GM18526 (cell line): ENCODE measurements around the gene SLC4A1AP.

Source experiments
- POLR2A ChIP-seq: IDR thresholded peaks from 3 replicates; pipeline ENCODE4 v1.6.1; 2011; ENCODE audit not compliant: insufficient read length; ENCODE audit errors: extremely low read depth

SLC4A1AP gene

GRCh38 chr2:27683390-27684071 is 19.8 kb downstream of the SLC4A1AP start:
- TF ChIP-seq POLR2A = no peak

- no peak for TF ChIP-seq POLR2A
Measured at GRCh38 chr2:27685577-27685976, 21.9 kb downstream of the SLC4A1AP start.

GRCh38 chr2:27687232-27687631 is 23.5 kb downstream of the SLC4A1AP start:
- TF ChIP-seq POLR2A = no peak

- TF ChIP-seq POLR2A = no peak
Measured at GRCh38 chr2:27689424-27689823, 25.7 kb downstream of the SLC4A1AP start.

GRCh38 chr2:27690052-27690451 is 26.4 kb downstream of the SLC4A1AP start:
- TF ChIP-seq POLR2A = no peak

GRCh38 chr2:27697660-27698059 is 34.0 kb downstream of the SLC4A1AP start:
- no peak for TF ChIP-seq POLR2A

- no peak for TF ChIP-seq POLR2A
Measured at GRCh38 chr2:27701676-27702075, 38.0 kb downstream of the SLC4A1AP start.

- no peak for TF ChIP-seq POLR2A
Measured at GRCh38 chr2:27702302-27702701, 38.6 kb downstream of the SLC4A1AP start.

GRCh38 chr2:27703638-27704341 is 40.1 kb downstream of the SLC4A1AP start:
- no peak for TF ChIP-seq POLR2A

GRCh38 chr2:27704342-27704876 is 40.7 kb downstream of the SLC4A1AP start:
- TF ChIP-seq POLR2A = no peak

GRCh38 chr2:27705851-27706622 is 42.3 kb downstream of the SLC4A1AP start:
- no peak for TF ChIP-seq POLR2A

- no peak for TF ChIP-seq POLR2A
Measured at GRCh38 chr2:27707462-27708256, 44.0 kb downstream of the SLC4A1AP start.

- no peak for TF ChIP-seq POLR2A
Measured at GRCh38 chr2:27708257-27708654, 44.6 kb downstream of the SLC4A1AP start.

- TF ChIP-seq POLR2A = no peak
Measured at GRCh38 chr2:27708666-27709065, 45.0 kb downstream of the SLC4A1AP start.

- no peak for TF ChIP-seq POLR2A
Measured at GRCh38 chr2:27709326-27709725, 45.6 kb downstream of the SLC4A1AP start.
